Islet of Langerhans (tissue), 1 donor: ENCODE data around the gene COL20A1.
"Not testable (repeated sequence)": the region's sequence is repeated elsewhere in the genome, so short reads cannot be mapped to it uniquely, and the experiment has no call there.

Source experiments
- FAIRE-seq: peaks from one replicate; lab custom pipeline; 2011; peaks lifted over from hg19 to GRCh38; lab: Jason Lieb, UNC

Gene COL20A1

DNA sequence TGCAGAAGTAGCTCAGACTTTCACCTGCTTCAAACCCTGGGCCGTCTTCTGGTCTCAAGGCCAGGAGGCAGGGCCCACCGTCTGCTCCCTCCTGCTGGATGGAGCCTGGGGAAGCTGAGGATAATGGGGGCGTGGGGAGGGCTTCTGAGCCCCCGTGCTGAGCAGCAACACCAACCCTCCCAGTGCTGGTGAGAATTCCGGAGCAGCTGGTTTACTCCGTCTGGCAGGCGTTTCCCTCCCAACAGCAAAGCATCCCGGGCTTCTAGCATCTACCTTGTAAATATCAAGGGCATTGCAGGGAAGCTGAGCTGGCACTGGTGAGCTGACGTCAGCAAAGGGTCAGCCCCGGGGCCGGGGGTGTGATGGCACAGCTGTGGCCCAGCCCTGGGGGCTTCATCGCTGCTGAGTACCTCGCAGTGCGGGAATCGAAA lies 85.0 kb downstream of the COL20A1 start:
- FAIRE-seq, result no peak

DNA sequence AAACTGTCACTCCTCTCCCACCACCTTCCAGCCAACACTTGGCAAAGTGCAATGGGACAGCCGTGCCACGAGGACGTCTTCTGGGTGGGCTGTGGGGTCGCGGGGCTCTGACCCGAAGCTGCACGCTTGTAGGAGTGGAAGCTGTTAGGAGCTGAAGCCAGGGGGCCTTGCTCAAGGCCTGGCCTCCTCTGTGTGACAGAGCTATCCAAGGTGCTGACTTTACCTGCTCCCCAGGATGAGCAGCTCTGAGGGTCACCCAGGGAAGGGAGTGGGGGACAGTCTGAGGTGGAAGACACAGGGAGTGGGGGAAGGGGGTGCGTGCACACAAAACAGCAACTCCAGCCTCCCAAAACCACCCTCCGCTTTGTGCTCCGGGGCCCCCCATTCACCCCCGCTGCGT lies 85.6 kb downstream of the COL20A1 start:
- no peak for FAIRE-seq

DNA sequence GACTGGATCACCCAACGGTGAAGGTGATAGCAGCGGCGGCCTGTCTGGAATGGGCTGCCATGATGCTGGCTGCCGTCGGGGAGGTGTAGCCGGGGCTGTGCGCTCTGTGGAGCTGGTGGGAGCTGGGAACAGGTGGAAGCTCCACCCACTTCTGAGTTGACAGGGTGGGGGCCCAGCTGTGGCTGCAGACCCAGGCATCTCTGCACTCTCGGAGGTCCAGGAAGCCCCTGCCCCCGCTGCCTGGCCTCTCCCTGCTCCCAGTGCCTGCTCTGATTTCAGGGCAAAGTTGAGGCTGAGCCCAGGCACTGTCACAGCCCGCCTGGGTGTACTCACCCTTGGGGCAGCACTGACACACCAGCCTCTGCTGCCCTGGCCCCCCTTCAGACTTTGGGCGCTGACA lies 86.3 kb downstream of the COL20A1 start:
- FAIRE-seq, result no peak

DNA sequence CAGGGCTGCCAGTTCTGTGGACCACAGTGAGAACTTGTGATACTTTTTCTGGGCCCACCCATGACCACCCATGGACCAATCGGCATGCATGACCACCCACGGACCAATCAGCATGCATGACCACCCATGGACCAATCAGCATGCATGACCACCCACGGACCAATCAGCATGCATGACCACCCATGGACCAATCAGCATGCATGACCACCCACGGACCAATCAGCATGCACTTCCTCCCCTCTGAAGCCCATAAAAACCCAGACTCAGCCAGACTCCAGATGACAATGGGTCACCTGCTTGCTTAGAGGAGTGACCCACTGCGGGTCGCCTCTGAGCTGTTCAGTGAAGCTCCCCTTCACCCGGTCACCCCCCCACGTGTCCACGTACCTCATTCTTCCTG lies 86.9 kb downstream of the COL20A1 start:
- FAIRE-seq, result not testable (repeated sequence)

DNA sequence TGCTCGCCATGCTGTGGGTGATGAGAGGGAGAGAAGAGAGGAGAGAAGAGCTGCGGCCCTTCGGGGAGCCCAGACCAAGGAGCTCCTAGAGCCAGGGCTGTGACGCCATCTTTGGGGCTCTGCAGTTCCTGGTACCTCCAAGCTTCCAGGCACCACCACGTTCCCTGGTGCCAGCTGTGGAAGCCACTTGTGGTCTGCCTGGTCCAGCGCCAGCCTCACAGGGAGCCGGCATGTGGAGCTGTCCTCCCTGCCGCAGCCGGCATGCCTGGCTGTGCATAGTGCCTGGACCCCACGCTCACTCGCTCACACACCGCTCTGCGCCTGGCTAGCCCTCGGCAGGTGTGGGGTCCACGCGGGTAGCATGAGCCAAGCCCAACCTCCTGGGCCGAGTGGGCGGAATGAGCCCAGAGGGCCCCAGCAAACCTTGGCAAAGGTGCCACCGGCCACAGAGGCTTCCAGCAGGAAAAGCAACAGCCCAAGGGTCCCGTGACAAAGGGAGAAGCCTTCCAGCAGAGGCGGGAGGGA lies 87.4 kb downstream of the COL20A1 start:
- no peak for FAIRE-seq

DNA sequence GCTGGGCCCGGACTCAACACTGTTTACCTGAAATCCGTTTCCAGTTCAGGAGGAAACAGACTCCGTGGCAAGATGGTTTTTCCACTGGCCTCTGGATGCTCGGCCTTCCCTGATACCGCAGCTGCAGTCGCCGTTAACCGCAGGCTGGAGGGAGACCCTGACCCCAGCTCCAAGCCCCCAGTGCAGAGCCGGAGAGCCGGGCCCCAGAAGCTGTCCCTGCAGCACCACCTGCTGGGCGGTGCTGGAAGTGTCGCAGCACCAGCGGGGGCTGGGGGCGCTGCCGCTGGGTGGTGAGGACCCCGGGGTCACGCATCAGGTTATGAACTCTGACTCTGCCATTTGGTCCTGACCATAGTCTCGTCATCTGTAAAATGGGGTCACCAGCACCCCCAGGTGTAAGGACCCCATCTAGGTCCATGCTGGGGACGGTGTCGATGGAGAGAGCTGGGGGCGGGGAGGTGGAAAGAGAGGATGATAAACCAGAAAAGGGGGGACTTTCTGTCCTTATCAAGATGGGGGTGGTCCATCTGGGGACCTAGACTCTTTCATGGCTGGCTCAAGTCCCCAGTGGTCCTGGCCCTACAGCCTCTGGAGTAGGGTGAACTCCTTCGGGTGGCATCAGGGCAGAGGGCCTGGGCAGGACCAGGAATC lies 88.9 kb downstream of the COL20A1 start:
- FAIRE-seq, result no peak

DNA sequence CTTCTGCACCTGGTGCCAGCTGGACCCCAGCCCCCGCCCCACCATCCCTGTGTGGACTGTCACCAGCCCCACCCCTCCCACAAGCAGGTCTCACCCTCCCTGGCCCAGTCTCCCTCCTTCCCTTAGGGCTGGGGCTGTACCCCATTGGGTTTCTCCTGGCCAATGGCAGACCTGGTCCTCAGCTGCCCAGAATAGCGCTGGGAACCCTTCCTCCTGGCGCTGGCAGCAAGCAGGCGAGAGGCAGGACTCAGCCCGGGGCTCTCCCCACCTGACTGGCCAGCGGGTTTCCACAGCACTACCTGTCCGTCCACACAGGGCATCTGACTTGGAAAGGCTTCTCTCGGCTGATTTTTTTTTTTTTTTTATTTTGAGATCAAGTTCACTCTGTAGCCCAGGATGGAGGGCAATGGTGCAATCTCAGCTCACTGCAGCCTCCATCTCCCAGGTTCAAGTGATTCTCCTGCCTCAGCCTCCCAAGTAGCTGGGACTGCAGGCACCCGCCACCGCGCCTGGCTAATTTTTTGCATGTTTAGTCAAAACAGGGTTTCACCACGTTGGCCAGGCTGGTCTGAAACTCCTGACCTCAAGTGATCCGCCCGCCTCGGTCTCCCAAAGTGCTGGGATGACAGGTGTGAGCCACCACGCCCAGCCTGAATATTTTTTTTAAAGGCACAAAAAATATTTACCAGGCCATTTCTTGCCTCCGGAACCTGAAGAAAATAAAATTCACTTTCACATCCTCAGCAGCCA lies 89.7 kb downstream of the COL20A1 start:
- FAIRE-seq, result no peak

DNA sequence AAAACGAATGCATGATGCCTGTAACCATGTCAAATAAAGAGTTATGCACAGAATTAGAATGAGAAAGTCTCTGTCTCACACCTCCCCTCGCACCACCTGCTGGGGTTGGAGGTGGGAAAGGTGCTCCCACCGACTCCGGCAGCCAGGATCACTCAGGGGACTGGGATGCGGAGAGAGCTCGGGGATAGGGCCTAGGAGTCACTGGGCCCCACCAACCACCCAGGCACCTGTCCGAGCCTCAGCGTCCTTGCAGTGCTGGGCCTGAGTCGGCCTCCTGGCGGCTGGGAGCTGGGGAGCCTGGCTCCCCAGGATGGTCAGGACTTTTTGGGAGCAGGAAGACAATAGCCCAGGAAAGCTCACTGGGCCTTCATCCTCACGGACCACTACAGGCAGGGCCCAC lies 90.6 kb downstream of the COL20A1 start:
- FAIRE-seq, result no peak

DNA sequence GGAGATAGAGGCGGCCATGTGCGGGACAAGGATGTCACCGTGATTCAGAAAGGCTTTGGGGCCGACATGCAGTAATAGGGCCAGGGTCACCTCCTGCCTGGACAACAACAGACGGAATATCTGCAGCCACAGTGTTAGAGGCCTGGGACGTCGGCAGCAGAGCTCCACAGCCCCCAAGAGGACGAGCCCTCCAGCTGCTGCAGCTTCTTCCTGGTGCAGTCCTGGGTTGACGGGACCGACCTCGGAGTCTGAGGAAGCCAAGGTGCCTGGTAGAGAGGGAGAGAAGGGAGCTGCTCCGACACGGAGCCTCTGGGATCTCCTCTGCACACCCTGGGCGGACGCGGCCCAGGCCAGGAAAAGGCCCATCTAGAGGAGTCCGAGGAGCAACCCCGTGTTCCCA lies 91.3 kb downstream of the COL20A1 start:
- FAIRE-seq, result no peak
